Chondrocyte (in vitro differentiated cells): ENCODE data around the gene SLC25A17. TPM values are rescaled to one million over a fixed set of nuclear protein-coding genes. Genes with fewer than 3 reads are reported as not detected.
"Not testable (repeated sequence)": the region's sequence is repeated elsewhere in the genome, so short reads cannot be mapped to it uniquely, and the experiment has no call there.

ENCODE experiments used
- DNase-seq: peaks from one replicate; pipeline ENCODE4 v3.0.0; 2021; ENCODE audit warnings: mixed read lengths, low spot score
- H3K27ac Mint-ChIP-seq: one replicate; pipeline ENCODE4 v1.8.0; 2021; ENCODE audit warnings: mild to moderate bottlenecking, moderate library complexity, mixed read lengths; ENCODE audit not compliant: unreplicated experiment
- H3K27me3 Mint-ChIP-seq: 2 replicates; pipeline ENCODE4 v1.8.0; 2021; ENCODE audit warnings: low read depth, mixed read lengths
- H3K36me3 Mint-ChIP-seq: 2 replicates; pipeline ENCODE4 v1.8.0; 2021; ENCODE audit warnings: low read depth, mixed read lengths
- H3K4me1 Mint-ChIP-seq: 2 replicates; pipeline ENCODE4 v1.8.0; 2021; ENCODE audit warnings: low read depth, mild to moderate bottlenecking, mixed read lengths
- H3K4me3 Mint-ChIP-seq: one replicate; pipeline ENCODE4 v1.8.0; 2021; ENCODE audit warnings: mild to moderate bottlenecking, moderate library complexity, mixed read lengths; ENCODE audit not compliant: unreplicated experiment
- H3K9me3 Mint-ChIP-seq: 2 replicates; pipeline ENCODE4 v1.8.0; 2021; ENCODE audit warnings: low read depth, mixed read lengths
- total RNA-seq: library from RNA; stranded (reverse); gene quantifications from 3 replicates; pipeline ENCODE4 v1.2.1, GENCODE V29; 2021
- TF ChIP-seq, protein P1 (sequence below): fragments of 200-600 bp; sonication (generic); IDR thresholded peaks from 2 replicates; pipeline ENCODE4 v1.5.0; 2021; ENCODE audit warnings: antibody characterized with exemption, mild to moderate bottlenecking, moderate library complexity

The SLC25A17 gene
- total RNA-seq, 1 donor from 2014 or later, result 17.4 TPM

DNA sequence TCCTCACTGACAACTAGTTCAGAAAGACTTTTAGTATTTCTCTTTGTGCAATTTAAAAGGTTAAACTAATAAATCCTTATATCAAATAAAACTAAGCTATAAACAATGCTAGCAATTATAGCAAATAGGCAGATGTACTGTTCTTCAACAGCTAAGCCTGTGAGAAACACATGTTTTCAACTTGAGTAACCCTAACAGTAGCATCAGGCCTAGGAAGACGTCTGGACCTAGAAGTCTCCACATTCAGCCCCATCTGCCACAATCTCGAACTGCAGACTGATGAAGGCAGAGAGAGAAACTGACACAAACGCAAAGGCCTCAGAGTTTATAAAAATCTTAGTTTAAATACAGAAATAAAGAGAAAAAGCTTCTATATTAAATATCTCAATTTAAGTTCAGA is 34.8 kb upstream of the SLC25A17 start:
- Mint-ChIP-seq H3K27ac (peak overlapping the region; percentile 65), H3K4me1 (peaks cover 55% of the 10 kb centered on the region), H3K27me3 (no peaks in the 10 kb centered on the region), H3K36me3 (peaks cover 6% of the 10 kb centered on the region), H3K9me3 (no peaks in the 10 kb centered on the region), H3K4me3 (peak overlapping the region; percentile 8)
- TF ChIP-seq, protein P1, sequence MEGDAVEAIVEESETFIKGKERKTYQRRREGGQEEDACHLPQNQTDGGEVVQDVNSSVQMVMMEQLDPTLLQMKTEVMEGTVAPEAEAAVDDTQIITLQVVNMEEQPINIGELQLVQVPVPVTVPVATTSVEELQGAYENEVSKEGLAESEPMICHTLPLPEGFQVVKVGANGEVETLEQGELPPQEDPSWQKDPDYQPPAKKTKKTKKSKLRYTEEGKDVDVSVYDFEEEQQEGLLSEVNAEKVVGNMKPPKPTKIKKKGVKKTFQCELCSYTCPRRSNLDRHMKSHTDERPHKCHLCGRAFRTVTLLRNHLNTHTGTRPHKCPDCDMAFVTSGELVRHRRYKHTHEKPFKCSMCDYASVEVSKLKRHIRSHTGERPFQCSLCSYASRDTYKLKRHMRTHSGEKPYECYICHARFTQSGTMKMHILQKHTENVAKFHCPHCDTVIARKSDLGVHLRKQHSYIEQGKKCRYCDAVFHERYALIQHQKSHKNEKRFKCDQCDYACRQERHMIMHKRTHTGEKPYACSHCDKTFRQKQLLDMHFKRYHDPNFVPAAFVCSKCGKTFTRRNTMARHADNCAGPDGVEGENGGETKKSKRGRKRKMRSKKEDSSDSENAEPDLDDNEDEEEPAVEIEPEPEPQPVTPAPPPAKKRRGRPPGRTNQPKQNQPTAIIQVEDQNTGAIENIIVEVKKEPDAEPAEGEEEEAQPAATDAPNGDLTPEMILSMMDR, result no peak
- no peak for DNase-seq

DNA sequence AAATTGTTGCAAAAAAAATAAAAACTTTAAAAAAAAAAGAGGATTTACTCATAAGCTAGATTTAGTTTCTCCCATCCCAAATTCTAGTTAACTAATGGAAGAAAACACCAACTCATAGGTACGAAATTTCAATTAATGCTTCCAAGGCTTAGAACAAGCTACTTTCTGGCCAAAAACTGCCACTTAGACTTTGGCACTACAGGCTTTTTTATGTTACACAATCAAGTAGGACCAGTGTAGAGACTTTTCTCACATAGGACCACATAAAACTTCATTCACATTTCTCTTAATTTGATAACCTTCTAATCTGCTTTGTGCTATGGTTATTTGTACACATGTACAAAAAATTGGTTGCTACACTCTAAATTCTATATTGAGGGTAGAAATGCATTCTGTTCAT is 34.2 kb upstream of the SLC25A17 start:
- H3K36me3 Mint-ChIP-seq, result peaks cover 6% of the 10 kb centered on the region
- peak overlapping the region; percentile 8 for H3K4me3 Mint-ChIP-seq
- H3K27ac Mint-ChIP-seq, result peak overlapping the region; percentile 60
- H3K27me3 Mint-ChIP-seq, result no peaks in the 10 kb centered on the region
- no peaks in the 10 kb centered on the region for H3K9me3 Mint-ChIP-seq
- TF ChIP-seq, protein P1, result no peak
- H3K4me1 Mint-ChIP-seq, result peaks cover 52% of the 10 kb centered on the region
- DNase-seq, result no peak

DNA sequence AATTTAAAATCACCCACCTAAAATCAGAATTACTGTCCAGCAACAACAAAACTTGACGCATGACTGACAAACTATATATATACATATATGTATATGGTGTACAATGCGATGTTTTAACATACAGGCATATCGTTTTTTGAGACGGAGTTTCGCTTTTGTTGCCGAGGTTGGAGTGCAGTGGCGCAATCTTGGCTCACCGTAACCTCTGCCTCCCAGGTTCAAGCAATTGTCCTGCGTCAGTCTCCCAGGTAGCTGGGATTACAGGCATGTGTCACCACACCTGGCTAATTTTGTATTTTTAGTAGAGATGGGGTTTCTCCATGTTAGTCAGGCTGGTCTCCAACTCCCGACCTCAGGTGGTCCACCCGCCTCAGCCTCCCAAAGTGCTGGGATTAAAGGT is 26.7 kb upstream of the SLC25A17 start:
- not testable (repeated sequence) for H3K4me1 Mint-ChIP-seq, H3K9me3 Mint-ChIP-seq, H3K27me3 Mint-ChIP-seq, H3K27ac Mint-ChIP-seq, H3K4me3 Mint-ChIP-seq, DNase-seq
- H3K36me3 Mint-ChIP-seq, result peaks cover 25% of the 10 kb centered on the region

DNA sequence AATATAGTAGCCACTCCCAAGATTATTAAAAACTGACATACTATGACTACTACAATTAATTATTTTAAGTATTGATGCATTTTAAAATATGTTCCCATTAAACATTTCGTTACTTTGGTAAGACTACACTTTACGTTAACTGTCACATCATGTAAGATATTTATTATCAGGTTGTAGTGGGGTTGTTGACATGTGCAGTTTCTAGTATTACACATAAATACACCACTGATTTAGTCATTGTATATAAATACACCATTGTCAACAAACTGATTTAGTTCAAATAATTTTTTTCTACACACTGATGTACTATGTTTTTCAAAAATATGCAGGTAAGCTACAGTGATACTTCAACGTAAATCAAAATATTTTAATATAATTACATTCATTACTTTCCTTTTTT is 25.8 kb upstream of the SLC25A17 start:
- Mint-ChIP-seq H3K36me3 (peaks cover 29% of the 10 kb centered on the region), H3K27ac (no peak overlapping the region), H3K4me1 (peaks cover 3% of the 10 kb centered on the region), H3K9me3 (no peaks in the 10 kb centered on the region), H3K27me3 (no peaks in the 10 kb centered on the region), H3K4me3 (no peak overlapping the region)
- TF ChIP-seq, protein P1, result no peak
- no peak for DNase-seq

DNA sequence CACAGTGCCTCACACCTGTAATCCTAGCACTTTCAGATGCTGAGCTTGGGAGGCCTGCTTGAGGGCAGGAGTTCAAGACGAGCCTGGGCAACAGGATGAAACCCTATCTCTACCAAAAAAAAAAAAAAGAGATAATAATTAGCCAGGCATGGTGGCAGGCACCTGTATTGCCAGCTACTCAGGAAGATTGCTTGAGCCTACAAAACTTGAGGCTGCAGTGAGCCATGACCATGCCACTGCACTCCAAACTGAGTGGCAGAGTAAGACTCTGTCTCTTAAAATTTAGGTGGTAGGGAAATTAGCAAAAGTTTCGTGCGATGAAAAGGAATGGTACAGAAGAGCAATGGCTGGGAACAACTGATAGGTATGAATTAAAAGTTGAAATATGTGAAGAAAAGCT is 19.3 kb upstream of the SLC25A17 start:
- no peaks in the 10 kb centered on the region for H3K9me3 Mint-ChIP-seq
- no peak overlapping the region for H3K4me3 Mint-ChIP-seq
- no peak overlapping the region for H3K27ac Mint-ChIP-seq
- DNase-seq, result no peak
- peaks cover 28% of the 10 kb centered on the region for H3K36me3 Mint-ChIP-seq
- TF ChIP-seq, protein P1, result no peak
- no peaks in the 10 kb centered on the region for H3K27me3 Mint-ChIP-seq
- H3K4me1 Mint-ChIP-seq, result peaks cover 3% of the 10 kb centered on the region

DNA sequence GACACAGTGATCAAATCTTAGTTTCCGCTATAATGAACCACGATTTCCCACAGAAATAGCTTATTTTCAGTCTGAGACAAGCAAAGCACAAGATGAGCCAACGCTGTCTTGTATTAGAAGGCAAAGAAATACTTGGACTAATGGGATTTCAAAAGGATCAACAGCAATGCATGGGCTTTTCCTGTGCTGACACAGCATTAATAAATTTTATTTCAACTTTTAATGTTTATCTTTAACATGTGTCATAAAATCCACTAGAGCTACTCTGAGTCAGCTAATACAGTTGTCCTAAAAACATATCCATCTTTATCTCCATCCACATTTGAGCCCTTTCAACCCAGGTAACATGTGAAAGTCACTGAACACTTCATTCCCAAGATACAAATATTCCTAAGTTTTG is 15.5 kb upstream of the SLC25A17 start:
- H3K36me3 Mint-ChIP-seq, result peaks cover 32% of the 10 kb centered on the region
- no peak for DNase-seq
- no peaks in the 10 kb centered on the region for H3K27me3 Mint-ChIP-seq
- H3K4me3 Mint-ChIP-seq, result no peak overlapping the region
- H3K27ac Mint-ChIP-seq, result no peak overlapping the region
- no peaks in the 10 kb centered on the region for H3K9me3 Mint-ChIP-seq
- TF ChIP-seq, protein P1, result no peak
- H3K4me1 Mint-ChIP-seq, result no peaks in the 10 kb centered on the region
